Natural killer cell (primary cell): ENCODE measurements around the gene CD151. TPM values are rescaled to one million over a fixed set of nuclear protein-coding genes. Genes with fewer than 3 reads are reported as not detected.

Experiments used
- ATAC-seq, 3 donors: fragments of 150-1000 bp in 2 of 3; fragments of 200-7000 bp in 1 of 3; cut with Tn5 transposase; 1 replicate in 1 of 3; 2 replicates in 2 of 3; pipeline ENCODE4 v1.10.0; 2021; ENCODE audit warnings: mild to moderate bottlenecking in 2 of 3, moderate library complexity in 2 of 3
- DNase-seq, 2 donors: peaks; one replicate each; pipeline versions ENCODE4 v3.0.0 to v3.0.0-alpha.2; 2013 to 2021; ENCODE audit warnings: mixed read lengths in 1 of 2
- H3K27ac ChIP-seq: one replicate; pipeline ENCODE4 v1.5.1; 2013; ENCODE audit warnings: mild to moderate bottlenecking, low read length
- H3K27me3 ChIP-seq: one replicate; pipeline ENCODE4 v1.6.1; 2013; ENCODE audit warnings: low read length; ENCODE audit not compliant: control insufficient read depth, insufficient read depth
- H3K36me3 ChIP-seq: one replicate; pipeline ENCODE4 v1.6.1; 2013; ENCODE audit warnings: low read length; ENCODE audit not compliant: control insufficient read depth, insufficient read depth
- H3K4me1 ChIP-seq: one replicate; pipeline ENCODE4 v1.6.1; 2013; ENCODE audit warnings: low read length; ENCODE audit not compliant: control insufficient read depth, insufficient read depth
- H3K4me3 ChIP-seq: one replicate; pipeline ENCODE4 v1.5.1; 2013; ENCODE audit warnings: low read length
- H3K9me3 ChIP-seq: one replicate; pipeline ENCODE4 v1.6.1; 2013; ENCODE audit warnings: low read length; ENCODE audit not compliant: control insufficient read depth, insufficient read depth
- H3K27ac Mint-ChIP-seq, 2 donors: one replicate each; pipeline ENCODE4 v1.8.0; 2022; ENCODE audit warnings: mild to moderate bottlenecking in 2 of 2, mixed read lengths in 2 of 2, moderate library complexity in 1 of 2
- H3K27me3 Mint-ChIP-seq, 2 donors: one replicate each; pipeline ENCODE4 v1.8.0; 2022; ENCODE audit warnings: low read depth in 2 of 2, mixed read lengths in 2 of 2
- H3K36me3 Mint-ChIP-seq: one replicate; pipeline ENCODE4 v1.8.0; 2022; ENCODE audit warnings: mixed read lengths
- H3K4me1 Mint-ChIP-seq, 2 donors: one replicate each; pipeline ENCODE4 v1.8.0; 2022; ENCODE audit warnings: mixed read lengths in 2 of 2
- H3K4me3 Mint-ChIP-seq: one replicate; pipeline ENCODE4 v1.8.0; 2022; ENCODE audit warnings: mild to moderate bottlenecking, moderate library complexity, mixed read lengths
- H3K9me3 Mint-ChIP-seq, 2 donors: one replicate each; pipeline ENCODE4 v1.8.0; 2022; ENCODE audit warnings: mixed read lengths in 2 of 2
- WGBS: methylation state at CpG from one replicate; pipeline ENCODE4 v1.1.7; 2013; ENCODE audit warnings: missing lambda C conversion rate; ENCODE audit not compliant: insufficient coverage; 5-methylcytosine and 5-hydroxymethylcytosine counted together
- intact Hi-C: fragments of 100-400 bp; cut with micrococcal nuclease; formaldehyde crosslinking; loops from one replicate; pipeline ENCODE4 v1.14.2; 2022
- total RNA-seq, 4 donors: library from RNA; stranded (reverse); fragments of 120-200 nt in 1 of 4; gene quantifications; one replicate each; pipeline versions ENCODE4 v1.2.3 to v1.2.4, GENCODE V29; 2013 to 2022
- TF ChIP-seq, protein P1 (sequence below): fragments of 200-600 bp; IDR thresholded peaks from one replicate; pipeline ENCODE4 v1.8.0; 2022; ENCODE audit warnings: antibody characterized with exemption

Gene CD151
- total RNA-seq, 3 donors from 2014 or later (not counting 1 experiment from before 2014, with no cell fraction given): 40.9 to 68.3 (median 52.9) TPM

DNA sequence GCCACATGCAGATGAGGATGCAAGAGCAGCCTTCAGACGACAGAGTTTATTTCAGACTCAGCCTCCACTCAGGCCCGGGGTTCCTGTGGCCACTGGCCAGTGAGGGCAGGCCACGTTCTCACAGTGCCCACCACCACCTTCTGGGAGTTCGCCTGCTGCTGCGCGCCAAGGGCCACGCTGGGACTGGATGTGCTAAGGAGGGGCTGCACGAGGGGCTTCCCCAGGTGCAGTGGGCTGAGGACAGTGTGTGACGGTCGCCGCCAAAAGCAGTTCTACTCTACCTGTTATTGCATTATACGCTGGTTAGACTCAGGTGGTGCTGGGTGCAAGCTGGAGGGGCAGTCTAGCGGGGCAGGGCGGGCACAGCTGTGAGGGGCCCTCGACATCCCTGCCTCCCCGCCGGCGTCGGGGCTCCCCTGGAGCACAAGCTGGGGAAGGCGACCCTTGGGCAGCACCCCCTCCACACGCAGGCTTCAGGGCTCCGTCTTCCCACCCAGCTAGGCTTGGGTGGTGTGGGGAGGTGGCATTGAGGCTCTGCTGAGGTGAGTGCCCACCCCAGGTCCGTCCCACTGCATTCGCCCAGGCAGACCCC lies 45.6 kb upstream of the CD151 start:
- no peak for ATAC-seq
- peaks cover 0 to 6% of the 10 kb centered on the region in 2 donors for H3K4me1 Mint-ChIP-seq
- WGBS: 93% methylated on average over 24 of the region's 24 CpGs

DNA sequence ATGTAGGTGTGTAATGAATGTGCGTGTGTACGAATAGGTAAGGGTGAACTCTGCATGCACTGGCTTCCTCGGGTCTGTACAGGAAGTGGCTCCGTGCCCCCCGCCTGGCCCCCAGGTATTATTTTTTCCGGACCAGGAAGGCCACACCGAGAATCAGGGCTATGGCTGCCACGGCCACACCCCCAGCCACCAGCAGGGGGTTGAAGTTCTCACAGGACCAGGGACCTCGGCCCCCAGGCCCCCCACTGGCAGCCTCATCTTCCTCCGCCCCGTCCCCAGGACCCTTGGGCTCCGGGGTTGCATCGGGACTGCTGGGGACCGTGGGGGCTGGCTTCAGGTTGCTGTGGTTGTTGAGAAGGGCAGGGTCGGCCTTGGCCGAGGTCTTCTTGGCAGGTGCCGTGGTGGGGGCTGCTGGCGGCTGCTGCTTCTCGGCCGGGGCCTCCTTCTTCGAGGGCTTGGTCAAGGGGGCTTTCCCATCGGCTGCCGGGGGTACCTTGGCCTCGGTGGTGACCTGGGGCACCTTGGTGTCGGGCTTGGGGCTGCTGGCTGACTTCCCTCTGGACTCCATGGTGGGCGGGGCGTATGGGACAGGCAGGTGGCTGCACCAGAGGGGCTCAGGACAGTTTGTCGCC lies 44.6 kb upstream of the CD151 start:
- H3K27ac ChIP-seq: no peak overlapping the region
- WGBS: 51% methylated on average over 28 of the region's 28 CpGs
- Mint-ChIP-seq H3K27me3 (no peaks in the 10 kb centered on the region), H3K27ac (no peak overlapping the region), H3K36me3 (no peaks in the 10 kb centered on the region), H3K9me3 (no peaks in the 10 kb centered on the region), H3K4me1 (peaks cover 0 to 6% of the 10 kb centered on the region in 2 donors), H3K4me3 (no peak overlapping the region)
- H3K27me3 ChIP-seq: peaks cover 8% of the 10 kb centered on the region
- ATAC-seq: no peak
- peaks cover 12% of the 10 kb centered on the region for H3K36me3 ChIP-seq
- TF ChIP-seq, protein P1, sequence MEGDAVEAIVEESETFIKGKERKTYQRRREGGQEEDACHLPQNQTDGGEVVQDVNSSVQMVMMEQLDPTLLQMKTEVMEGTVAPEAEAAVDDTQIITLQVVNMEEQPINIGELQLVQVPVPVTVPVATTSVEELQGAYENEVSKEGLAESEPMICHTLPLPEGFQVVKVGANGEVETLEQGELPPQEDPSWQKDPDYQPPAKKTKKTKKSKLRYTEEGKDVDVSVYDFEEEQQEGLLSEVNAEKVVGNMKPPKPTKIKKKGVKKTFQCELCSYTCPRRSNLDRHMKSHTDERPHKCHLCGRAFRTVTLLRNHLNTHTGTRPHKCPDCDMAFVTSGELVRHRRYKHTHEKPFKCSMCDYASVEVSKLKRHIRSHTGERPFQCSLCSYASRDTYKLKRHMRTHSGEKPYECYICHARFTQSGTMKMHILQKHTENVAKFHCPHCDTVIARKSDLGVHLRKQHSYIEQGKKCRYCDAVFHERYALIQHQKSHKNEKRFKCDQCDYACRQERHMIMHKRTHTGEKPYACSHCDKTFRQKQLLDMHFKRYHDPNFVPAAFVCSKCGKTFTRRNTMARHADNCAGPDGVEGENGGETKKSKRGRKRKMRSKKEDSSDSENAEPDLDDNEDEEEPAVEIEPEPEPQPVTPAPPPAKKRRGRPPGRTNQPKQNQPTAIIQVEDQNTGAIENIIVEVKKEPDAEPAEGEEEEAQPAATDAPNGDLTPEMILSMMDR: no peak
- intact Hi-C loops: no loop called here
- peaks cover 17% of the 10 kb centered on the region for H3K4me1 ChIP-seq
- no peaks in the 10 kb centered on the region for H3K9me3 ChIP-seq
- H3K4me3 ChIP-seq: no peak overlapping the region
- DNase-seq: no peak

More for the DNA sequence above, 45.6 kb upstream of the CD151 start:
- Histone ChIP-seq H3K4me1 (peaks cover 17% of the 10 kb centered on the region), H3K27me3 (peaks cover 8% of the 10 kb centered on the region), H3K4me3 (no peak overlapping the region), H3K27ac (no peak overlapping the region), H3K36me3 (peaks cover 9% of the 10 kb centered on the region), H3K9me3 (no peaks in the 10 kb centered on the region)
- Mint-ChIP-seq H3K27ac (no peak overlapping the region), H3K9me3 (no peaks in the 10 kb centered on the region), H3K4me3 (no peak overlapping the region), H3K27me3 (no peaks in the 10 kb centered on the region), H3K36me3 (no peaks in the 10 kb centered on the region)
- TF ChIP-seq, protein P1: no peak
- no peak for DNase-seq
- intact Hi-C loops: no loop called here

DNA sequence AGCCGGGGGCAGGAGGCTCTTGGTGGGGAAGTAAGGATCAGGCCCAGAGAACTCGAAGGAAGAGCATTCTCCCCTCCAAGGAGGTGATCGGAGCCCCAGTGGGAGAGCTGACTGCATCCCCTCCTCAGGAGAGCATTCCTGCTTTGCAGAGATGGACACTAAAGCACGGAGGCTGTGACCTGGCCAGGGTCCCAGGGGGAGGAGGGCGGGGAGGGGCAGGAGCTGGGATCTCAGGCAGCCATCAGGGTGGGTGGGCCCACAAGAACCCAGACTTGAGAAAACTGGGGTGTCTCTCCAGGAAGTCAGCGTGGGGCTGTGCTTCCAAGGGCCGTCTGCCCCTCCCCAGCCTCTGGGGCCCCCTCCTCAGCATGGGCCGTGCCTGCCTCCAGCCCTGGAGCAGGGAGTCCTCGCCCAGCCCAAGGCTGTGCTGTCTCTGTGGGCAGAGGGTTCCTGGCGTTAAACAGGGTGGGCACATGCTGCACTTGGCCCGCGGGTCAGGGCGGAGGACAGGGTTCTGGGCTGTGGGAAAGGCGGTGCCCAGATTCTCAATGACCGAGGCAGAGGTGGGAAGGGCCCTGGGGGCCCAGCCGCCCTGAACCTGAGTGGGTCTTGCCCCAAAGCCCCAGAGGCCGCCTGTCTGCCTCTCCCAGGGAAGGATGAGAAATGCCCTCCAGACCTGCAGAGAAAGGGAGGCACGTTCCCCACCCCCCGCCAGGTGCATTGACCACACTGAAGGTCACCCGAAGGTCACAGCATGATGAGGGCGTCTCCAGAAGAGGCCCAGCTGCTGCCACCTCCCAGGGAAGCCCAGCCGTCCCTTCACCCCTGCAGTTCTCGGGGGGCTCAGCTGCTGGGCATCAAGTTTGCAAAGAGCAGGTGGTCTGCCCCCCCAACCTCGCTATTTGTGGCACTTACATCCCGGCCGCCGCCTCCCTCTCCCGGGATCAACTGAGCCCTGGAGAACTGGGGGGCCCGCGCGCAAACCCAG lies 43.5 kb upstream of the CD151 start:
- no peak overlapping the region for H3K4me3 Mint-ChIP-seq
- intact Hi-C loops: no loop called here
- no peaks in the 10 kb centered on the region for H3K27me3 Mint-ChIP-seq
- H3K9me3 ChIP-seq: no peaks in the 10 kb centered on the region
- H3K9me3 Mint-ChIP-seq: no peaks in the 10 kb centered on the region
- H3K4me1 ChIP-seq: peaks cover 17% of the 10 kb centered on the region
- 45% methylated on average over 31 of the region's 31 CpGs for WGBS
- ATAC-seq (no peak), DNase-seq (no peak)
- no peaks in the 10 kb centered on the region for H3K36me3 Mint-ChIP-seq
- no peak overlapping the region for H3K27ac ChIP-seq
- TF ChIP-seq, protein P1: no peak
- peaks cover 0 to 6% of the 10 kb centered on the region in 2 donors for H3K4me1 Mint-ChIP-seq
- H3K27ac Mint-ChIP-seq: no peak overlapping the region
- H3K27me3 ChIP-seq: peaks cover 8% of the 10 kb centered on the region
- H3K4me3 ChIP-seq: no peak overlapping the region
- H3K36me3 ChIP-seq: peaks cover 21% of the 10 kb centered on the region
